ENCODE measurements around the gene ATP2B2.

GRCh38 chr3:10469441-10470119 lies 35.8 kb downstream of the ATP2B2 start:
- no peak for TF ChIP-seq STAT3 (IDR thresholded peaks at IDR 0.05; ENCODE audit: low read depth, low read length)
- TF ChIP-seq POLR2AphosphoS5 (IDR thresholded peaks at IDR 0.05; ENCODE audit: low read length), result no peak
